Prostate gland (tissue), 2 donors: ENCODE data around the gene MARCHF3. TPM values are rescaled to one million over a fixed set of nuclear protein-coding genes. Genes with fewer than 3 reads are reported as not detected.

ENCODE experiments used
- DNase-seq: peaks from one replicate; pipeline ENCODE4 v3.0.0-alpha.2; 2019; ENCODE audit warnings: low spot score
- H3K27ac ChIP-seq, 2 donors: fragments of 200-600 bp; sonication (generic); 2 replicates each; pipeline ENCODE4 v1.5.1; 2017 to 2019
- H3K27me3 ChIP-seq: fragments of 200-600 bp; sonication (generic); replicated peaks from 2 replicates; pipeline ENCODE4 v1.5.1; 2019; ENCODE audit not compliant: insufficient read depth
- H3K36me3 ChIP-seq, 2 donors: fragments of 200-600 bp; sonication (generic); 1 replicate in 1 of 2; 2 replicates in 1 of 2; pipeline versions ENCODE4 v1.5.1 to v1.8.1; 2017 to 2019
- H3K4me1 ChIP-seq: fragments of 200-600 bp; sonication (generic); replicated peaks from 2 replicates; pipeline ENCODE4 v1.5.1; 2019
- H3K4me3 ChIP-seq, 2 donors: fragments of 200-600 bp; sonication (generic); 2 replicates each; pipeline ENCODE4 v1.5.1; 2017 to 2019
- H3K9me3 ChIP-seq: fragments of 200-600 bp; sonication (generic); 2 replicates; pipeline ENCODE4 v1.5.1; 2017
- CTCF ChIP-seq, 4 experiments: fragments of 200-600 bp in 2 of 4; fragments of 450-650 bp in 2 of 4; sonication (generic) in 2 of 4; IDR thresholded peaks; 1 replicate in 3 of 4; 2 replicates in 1 of 4; pipeline ENCODE4 v1.5.1; 2016 to 2019; ENCODE audit warnings: antibody characterized with exemption in 4 of 4, mild to moderate bottlenecking in 2 of 4, moderate library complexity in 2 of 4
- POLR2A ChIP-seq: fragments of 450-650 bp; IDR thresholded peaks from one replicate; pipeline ENCODE4 v1.6.1; 2016; ENCODE audit warnings: antibody characterized with exemption, mild to moderate bottlenecking
- POLR2AphosphoS5 ChIP-seq: sonication (generic); formaldehyde crosslinking; IDR thresholded peaks from one replicate; pipeline ENCODE4 v1.6.1; 2017; ENCODE audit warnings: antibody characterized with exemption
- WGBS: methylation state at CpG from one replicate; pipeline ENCODE4 v1.1.5; 2018; 5-methylcytosine and 5-hydroxymethylcytosine counted together
- intact Hi-C: fragments of 100-400 bp; cut with DNase I; formaldehyde crosslinking; loops from one replicate; pipeline ENCODE4 v1.14.2; 2022
- total RNA-seq, 2 donors: library from RNA; depleted of rRNA; stranded (reverse); fragments of >200 nt; gene quantifications; one replicate each; pipeline ENCODE4 v1.1.0, GENCODE V29; 2016

Gene MARCHF3
- total RNA-seq, 2 donors from 2014 or later, result 1.2 to 21.1 TPM

GRCh38 chr5:126837242-126837641 lies 193.1 kb downstream of the MARCHF3 start:
- WGBS, result 100% methylated on average over 4 of the region's 4 CpGs
- no peak overlapping the region for H3K27ac ChIP-seq
- H3K36me3 ChIP-seq, result no peaks in the 10 kb centered on the region
- no peaks in the 10 kb centered on the region for H3K27me3 ChIP-seq
- H3K4me1 ChIP-seq, result no peaks in the 10 kb centered on the region
- no peak for DNase-seq
- no peak overlapping the region for H3K4me3 ChIP-seq
- H3K9me3 ChIP-seq, result no peaks in the 10 kb centered on the region
- TF ChIP-seq CTCF (IDR thresholded peaks at IDR 0.05) (no peak), POLR2A (no peak), POLR2AphosphoS5 (no peak)
- intact Hi-C loops, result no loop called here

GRCh38 chr5:126836778-126837177 lies 193.6 kb downstream of the MARCHF3 start:
- no peaks in the 10 kb centered on the region for H3K9me3 ChIP-seq
- no peaks in the 10 kb centered on the region for H3K36me3 ChIP-seq
- no peak for TF ChIP-seq CTCF (IDR thresholded peaks at IDR 0.05)
- TF ChIP-seq POLR2A, result no peak
- no peak for TF ChIP-seq POLR2AphosphoS5
- H3K27ac ChIP-seq, result no peak overlapping the region
- no peaks in the 10 kb centered on the region for H3K27me3 ChIP-seq
- intact Hi-C loops, result no loop called here
- H3K4me3 ChIP-seq, result no peak overlapping the region
- DNase-seq, result no peak
- 84% methylated on average over 2 of the region's 2 CpGs for WGBS
- no peaks in the 10 kb centered on the region for H3K4me1 ChIP-seq

- intact Hi-C loops, result no loop called here
- Histone ChIP-seq H3K27ac (no peak overlapping the region), H3K4me1 (no peaks in the 10 kb centered on the region), H3K36me3 (no peaks in the 10 kb centered on the region), H3K9me3 (no peaks in the 10 kb centered on the region), H3K27me3 (no peaks in the 10 kb centered on the region), H3K4me3 (no peak overlapping the region)
- TF ChIP-seq POLR2A, result no peak
- TF ChIP-seq POLR2AphosphoS5, result no peak
- no peak for TF ChIP-seq CTCF (IDR thresholded peaks at IDR 0.05)
- DNase-seq, result no peak
- 87% methylated on average over 1 of the region's 1 CpG for WGBS
Observed at GRCh38 chr5:126831156-126831555, 199.2 kb downstream of the MARCHF3 start.

- H3K4me1 ChIP-seq, result no peaks in the 10 kb centered on the region
- H3K27ac ChIP-seq, result no peak overlapping the region
- H3K27me3 ChIP-seq, result no peaks in the 10 kb centered on the region
- no peak overlapping the region for H3K4me3 ChIP-seq
- H3K36me3 ChIP-seq, result no peaks in the 10 kb centered on the region
- TF ChIP-seq CTCF (IDR thresholded peaks at IDR 0.05) (no peak), POLR2AphosphoS5 (no peak), POLR2A (no peak)
- H3K9me3 ChIP-seq, result no peaks in the 10 kb centered on the region
- intact Hi-C loops, result no loop called here
- DNase-seq, result no peak
- whole genome bisulfite sequencing, result 83% methylated on average over 5 of the region's 5 CpGs
Observed at GRCh38 chr5:126830061-126830460, 200.3 kb downstream of the MARCHF3 start.

- H3K27ac ChIP-seq, result no peak overlapping the region
Observed at GRCh38 chr5:126829098-126829497, 201.3 kb downstream of the MARCHF3 start.

More at GRCh38 chr5:126829098-126829497, 201.3 kb downstream of the MARCHF3 start:
- no peak for DNase-seq
- intact Hi-C loops, result no loop called here
- TF ChIP-seq POLR2A, result no peak
- no peak for TF ChIP-seq POLR2AphosphoS5
- no peak for TF ChIP-seq CTCF (IDR thresholded peaks at IDR 0.05)
- Histone ChIP-seq H3K4me3 (no peak overlapping the region), H3K4me1 (no peaks in the 10 kb centered on the region), H3K9me3 (no peaks in the 10 kb centered on the region), H3K36me3 (no peaks in the 10 kb centered on the region), H3K27me3 (no peaks in the 10 kb centered on the region)
- WGBS, result 62% methylated on average over 5 of the region's 5 CpGs
